Eye (tissue), 1 donor: Measurements from ENCODE around the gene KCNIP4.
A peak's percentile ranks its signal among the peaks of the same experiment; 100 is the strongest.

Source experiments
- DNase-seq: peaks from one replicate; pipeline ENCODE4 v3.0.0-alpha.2; 2015

KCNIP4 gene

GRCh38 chr4:21753084-21753760 lies 195.3 kb downstream of the KCNIP4 start:
- no peak for DNase-seq

DNA sequence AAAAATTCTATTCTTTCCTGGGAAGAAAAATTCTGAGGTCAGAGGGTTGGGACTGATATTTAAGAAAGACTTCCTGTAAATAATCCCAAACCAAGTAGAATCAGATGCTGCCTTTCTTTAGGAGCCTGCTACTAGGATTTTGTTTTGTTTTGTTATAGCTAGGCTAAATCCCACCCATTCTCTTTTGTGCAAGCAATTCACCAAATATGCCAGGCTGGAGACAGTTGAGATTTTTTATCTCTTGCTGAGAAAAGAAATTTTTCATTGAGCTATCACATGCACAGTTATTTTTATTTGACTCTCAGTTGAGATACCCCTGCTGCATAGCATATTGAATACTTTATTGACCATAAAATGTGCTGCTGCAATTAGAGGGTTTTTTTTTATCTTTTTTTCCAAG lies 196.0 kb downstream of the KCNIP4 start:
- no peak for DNase-seq

- DNase-seq = no peak
These were observed 198.6 kb downstream of the KCNIP4 start for GRCh38 chr4:21749924-21750323.

GRCh38 chr4:21749412-21749811 lies 199.2 kb downstream of the KCNIP4 start:
- DNase-seq = no peak

DNA sequence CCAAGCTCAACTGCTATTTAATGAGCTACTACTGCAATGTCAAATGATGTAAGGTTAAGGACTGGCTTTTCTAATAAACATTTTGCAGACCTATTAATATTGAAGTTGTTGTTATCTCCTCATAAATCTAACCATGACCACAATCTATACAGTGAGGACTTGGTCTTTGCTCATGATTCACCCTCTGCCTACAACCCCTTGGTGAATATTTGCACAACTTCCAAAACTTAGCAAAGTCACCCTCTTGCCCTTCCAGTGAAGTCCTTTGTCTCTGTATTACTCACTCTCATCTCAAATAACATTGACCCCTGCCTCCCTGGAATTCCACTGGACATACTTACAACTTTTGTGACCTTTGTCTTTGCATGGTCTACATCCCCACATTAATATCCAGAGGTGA lies 204.5 kb downstream of the KCNIP4 start:
- DNase-seq = no peak

GRCh38 chr4:21742326-21742725 lies 206.2 kb downstream of the KCNIP4 start:
- DNase-seq = no peak

DNA sequence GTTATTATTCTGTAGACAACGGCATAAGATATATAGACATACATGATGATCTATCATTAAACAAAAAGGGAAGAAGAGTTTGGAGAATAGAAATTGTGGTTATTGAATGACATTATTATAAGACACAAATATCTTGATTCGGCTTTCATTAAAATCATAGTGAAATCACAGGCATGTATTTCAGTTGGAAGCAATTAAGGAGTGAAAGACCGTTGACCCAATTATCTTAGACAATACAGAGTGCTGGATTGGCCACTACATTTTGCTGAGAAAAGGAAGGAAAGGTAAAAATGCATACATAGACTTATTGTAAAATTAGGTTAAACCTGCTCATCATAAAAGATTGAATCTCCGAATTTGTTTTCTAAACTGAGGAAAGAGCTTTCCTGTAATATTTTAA lies 209.8 kb downstream of the KCNIP4 start:
- DNase-seq = peak; percentile 53

- DNase-seq = no peak
These were observed 212.7 kb downstream of the KCNIP4 start for GRCh38 chr4:21735866-21736265.

DNA sequence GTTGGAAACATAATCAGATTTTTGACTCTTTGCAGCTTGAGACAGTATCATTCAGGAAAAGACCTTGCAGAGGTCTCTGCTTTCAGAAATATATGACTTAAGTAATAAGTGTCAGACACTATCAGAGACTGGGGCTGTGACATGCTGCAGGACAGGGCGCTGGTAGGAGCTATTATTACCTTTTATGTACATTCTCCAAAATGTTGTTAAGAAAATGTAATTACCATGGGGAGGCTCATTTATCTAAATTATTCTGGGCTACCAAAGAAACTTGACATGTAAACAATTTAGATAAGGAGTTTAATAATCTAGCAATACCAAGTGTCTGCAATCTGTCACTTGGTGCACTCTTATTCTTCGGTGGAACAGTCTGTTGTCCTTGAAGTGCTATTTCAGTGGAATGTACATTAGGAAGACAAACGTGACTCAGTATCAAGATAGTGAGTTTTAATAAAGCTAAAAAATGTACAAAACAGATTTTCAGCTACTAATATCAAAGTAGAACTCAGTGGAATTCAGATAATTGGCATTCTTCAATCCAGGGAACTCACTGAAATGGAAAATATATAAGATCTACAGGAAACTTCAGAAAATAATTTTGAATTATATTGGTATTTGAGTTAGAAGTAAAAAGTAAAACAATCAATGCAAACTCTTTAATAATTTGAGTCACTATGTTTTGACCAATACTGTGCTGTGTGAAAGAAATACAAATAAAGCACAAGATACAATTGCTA lies 214.5 kb downstream of the KCNIP4 start:
- DNase-seq = no peak

GRCh38 chr4:21728304-21728703 lies 220.3 kb downstream of the KCNIP4 start:
- no peak for DNase-seq

DNA sequence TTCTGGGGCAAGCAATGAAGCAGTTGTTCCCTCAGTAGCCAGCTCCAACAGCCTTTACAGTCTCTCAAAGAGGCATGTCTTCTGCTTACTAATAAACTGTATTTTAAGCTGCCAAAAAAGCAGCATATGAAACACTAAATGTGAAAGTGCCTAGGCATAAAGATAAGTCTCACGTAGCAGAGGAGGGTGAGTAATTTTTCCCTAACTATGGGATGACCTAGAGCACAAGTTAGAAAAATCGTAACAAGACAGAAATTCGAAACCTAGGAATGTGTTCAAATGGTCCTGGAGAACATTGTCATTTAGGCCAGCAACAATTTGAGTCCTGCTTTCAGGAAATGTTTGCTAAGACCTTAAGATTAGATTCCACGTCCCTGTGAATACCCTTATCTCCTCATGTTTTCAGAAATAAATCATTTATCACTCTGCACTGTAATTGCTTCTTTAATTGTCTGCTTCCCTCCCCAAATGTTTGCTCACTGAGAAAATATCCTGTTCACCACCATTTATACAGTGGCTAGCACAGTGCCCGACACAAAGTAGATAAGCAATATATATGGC lies 222.2 kb downstream of the KCNIP4 start:
- DNase-seq = no peak

- no peak for DNase-seq
These were observed 226.3 kb downstream of the KCNIP4 start for GRCh38 chr4:21722157-21722839.

GRCh38 chr4:21716531-21716930 lies 232.0 kb downstream of the KCNIP4 start:
- DNase-seq = no peak

DNA sequence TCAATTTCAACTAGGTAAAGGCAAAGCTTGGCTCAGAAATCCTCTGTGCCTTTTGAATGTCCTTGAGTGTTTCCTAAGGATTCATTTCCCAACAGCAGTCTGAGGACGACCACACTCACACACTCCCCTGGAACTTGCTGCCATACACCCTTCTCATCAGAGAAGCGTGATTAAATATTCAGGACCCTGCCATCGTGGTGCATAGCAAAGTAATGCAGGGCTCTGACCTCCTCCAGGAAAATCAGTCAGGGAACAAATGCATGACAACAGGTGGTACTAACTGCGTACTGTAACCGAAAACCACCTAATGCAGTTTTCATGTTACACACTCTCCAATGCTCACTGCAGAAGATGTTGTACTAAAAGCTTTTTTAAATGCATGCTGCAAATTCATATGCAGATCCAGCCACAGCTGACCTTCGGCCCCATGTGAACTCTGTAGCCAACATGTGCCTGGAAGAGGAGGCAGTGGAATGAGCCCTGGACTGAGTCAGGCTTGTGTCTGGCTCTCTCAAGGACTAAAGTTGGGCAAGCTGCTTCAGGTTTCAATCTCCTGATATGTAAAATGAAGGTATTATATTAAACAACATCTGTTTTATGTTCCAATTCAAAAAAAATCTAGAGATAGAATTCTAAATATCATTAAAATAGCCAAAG lies 238.3 kb downstream of the KCNIP4 start:
- DNase-seq = peak; percentile 75

DNA sequence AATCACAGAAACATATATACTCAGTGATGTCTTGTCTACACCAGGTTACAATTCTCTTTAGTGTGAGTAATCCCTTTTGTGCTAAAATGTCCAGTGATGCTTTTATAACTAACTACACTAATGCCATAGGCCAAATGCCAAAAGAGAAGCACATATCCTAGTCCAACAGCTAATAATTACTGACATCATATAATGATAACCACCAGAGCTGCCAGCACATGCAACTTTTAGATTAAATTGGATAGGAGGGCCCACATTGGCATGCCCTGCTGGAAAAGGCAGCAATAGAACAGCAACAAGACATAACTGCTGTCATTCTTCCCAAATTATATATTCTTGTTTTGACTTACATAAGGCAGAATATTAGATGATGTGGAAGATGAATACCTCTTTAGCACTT lies 238.8 kb downstream of the KCNIP4 start:
- DNase-seq = no peak

DNA sequence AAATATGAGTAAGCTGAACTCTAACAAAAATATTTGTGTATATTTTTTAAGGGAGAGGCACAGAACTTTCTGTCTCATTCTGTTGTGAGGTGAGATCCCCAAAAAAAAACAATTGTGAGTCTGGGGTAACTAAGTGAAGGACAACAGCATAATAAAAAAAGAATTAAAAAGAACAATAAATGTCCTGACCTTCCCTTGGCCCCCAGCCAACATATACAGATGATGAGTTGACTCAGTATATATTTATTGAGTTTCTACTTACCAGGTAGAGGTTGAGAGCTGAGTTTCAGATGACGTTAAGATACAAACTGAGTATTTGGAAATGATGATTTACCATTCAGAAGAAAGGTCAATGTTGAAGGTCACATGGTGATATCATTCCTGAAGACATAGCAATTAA lies 239.5 kb downstream of the KCNIP4 start:
- no peak for DNase-seq

DNA sequence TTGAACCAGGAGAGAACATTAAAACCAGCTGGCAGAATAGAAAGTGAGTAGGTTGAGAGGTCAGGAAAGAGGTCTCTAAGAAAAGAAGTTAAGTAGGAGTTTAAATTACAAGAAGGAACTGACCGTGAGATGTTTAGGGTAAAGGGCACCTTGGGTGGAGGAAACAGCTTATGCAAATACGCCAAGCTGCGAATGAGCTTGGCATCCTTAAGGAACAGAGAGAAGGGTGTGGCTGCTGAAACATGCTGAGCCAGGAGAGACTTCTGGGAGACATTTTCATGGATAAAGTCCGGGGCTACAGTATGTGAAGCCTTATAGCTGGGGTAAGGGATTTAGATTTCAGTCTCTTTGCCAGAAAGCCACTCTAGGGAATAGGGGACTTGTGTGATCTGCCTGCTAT lies 249.1 kb downstream of the KCNIP4 start:
- DNase-seq = no peak

DNA sequence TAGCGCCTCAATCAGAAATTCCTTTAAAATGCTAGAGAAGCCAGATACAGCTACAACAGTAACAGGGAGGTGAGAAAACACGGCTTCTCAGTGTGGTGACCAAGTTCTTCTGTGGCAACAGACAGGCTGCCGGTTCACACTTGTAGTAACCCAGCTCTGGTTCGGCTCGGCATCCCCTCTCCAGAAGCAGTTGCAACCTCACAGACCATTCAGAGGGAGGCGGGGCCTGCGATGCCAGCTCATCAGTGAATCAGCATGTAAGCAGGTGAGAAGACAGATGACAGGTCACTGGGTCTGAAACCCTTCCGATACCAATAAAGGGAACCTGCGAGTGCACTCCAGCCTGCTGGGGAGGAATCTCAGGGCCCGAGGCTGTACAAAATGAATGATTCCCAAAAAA lies 251.0 kb downstream of the KCNIP4 start:
- DNase-seq = peak; percentile 53

- DNase-seq = no peak
These were observed 253.4 kb downstream of the KCNIP4 start for GRCh38 chr4:21695141-21695540.

- no peak for DNase-seq
These were observed 256.3 kb downstream of the KCNIP4 start for GRCh38 chr4:21692241-21692640.

- no peak for DNase-seq
These were observed 259.8 kb downstream of the KCNIP4 start for GRCh38 chr4:21688596-21689265.

DNA sequence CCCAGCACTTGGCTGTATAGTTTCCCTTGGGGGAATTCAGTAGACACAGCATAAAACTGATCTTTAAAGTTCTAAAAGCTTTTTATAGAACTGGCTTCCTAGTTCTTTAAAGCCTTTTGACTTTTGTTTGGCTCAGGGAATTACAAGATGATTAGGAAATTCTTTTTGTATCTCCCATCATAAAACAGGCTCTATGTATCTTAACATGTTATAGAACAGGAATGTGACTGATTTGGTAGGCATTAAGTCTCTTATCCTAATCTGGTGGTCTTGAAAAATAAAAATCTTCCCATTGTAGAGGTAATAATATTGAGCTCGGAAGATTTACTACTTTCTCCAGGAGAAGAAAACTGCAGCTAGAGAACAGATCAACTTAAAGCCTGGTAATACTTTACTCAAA lies 262.7 kb downstream of the KCNIP4 start:
- no peak for DNase-seq
